SK-N-SH treated with all-trans-retinoic acid at 6 μM for 48 hours (cell line): ENCODE data around the gene MYCBP2.

ENCODE experiments used
- ATAC-seq: fragments of 200-7000 bp; cut with Tn5 transposase; 3 replicates; pipeline ENCODE4 v1.9.1; 2020; ENCODE audit warnings: mild to moderate bottlenecking, moderate library complexity
- ARNTL ChIP-seq: fragments of 450-650 bp; formaldehyde crosslinking; IDR thresholded peaks from 2 replicates; pipeline ENCODE4 v1.5.0; 2020; ENCODE audit warnings: low read depth, mild to moderate bottlenecking, moderate library complexity, borderline replicate concordance
- ESRRG ChIP-seq: fragments of 250-450 bp; sonication (Bioruptor Pico); IDR thresholded peaks from 2 replicates; pipeline ENCODE4 v1.6.1; 2021; ENCODE audit warnings: mild to moderate bottlenecking
- GLIS3 ChIP-seq: fragments of 250-450 bp; sonication (Bioruptor Pico); IDR thresholded peaks from 2 replicates; pipeline ENCODE4 v1.5.0; 2020; ENCODE audit warnings: mild to moderate bottlenecking, moderate library complexity
- ISL1 ChIP-seq: fragments of 250-450 bp; sonication (Bioruptor Pico); IDR thresholded peaks from 2 replicates; pipeline ENCODE4 v2.1.2; 2022; ENCODE audit warnings: mild to moderate bottlenecking, moderate library complexity
- OSR1 ChIP-seq: fragments of 250-450 bp; sonication (Bioruptor Pico); IDR thresholded peaks from 2 replicates; pipeline ENCODE4 v1.8.0; 2022; ENCODE audit warnings: moderate library complexity, mild to moderate bottlenecking, inconsistent platforms
- SNAI2 ChIP-seq: fragments of 250-450 bp; sonication (Bioruptor Pico); IDR thresholded peaks from 2 replicates; pipeline ENCODE4 v1.5.0; 2020; ENCODE audit warnings: mild to moderate bottlenecking, moderate library complexity
- TCF4 ChIP-seq: fragments of 250-450 bp; sonication (Bioruptor Pico); IDR thresholded peaks from 2 replicates; pipeline ENCODE4 v1.8.0; 2021; ENCODE audit warnings: mild to moderate bottlenecking, moderate library complexity, borderline replicate concordance
- TOX ChIP-seq: fragments of 250-450 bp; sonication (Bioruptor Pico); IDR thresholded peaks from 2 replicates; pipeline ENCODE4 v1.8.0; 2021; ENCODE audit warnings: mild to moderate bottlenecking, moderate library complexity, borderline replicate concordance
- ZFP3 ChIP-seq: fragments of 250-450 bp; sonication (Bioruptor Pico); IDR thresholded peaks from 2 replicates; pipeline ENCODE4 v1.5.0; 2020; ENCODE audit warnings: mild to moderate bottlenecking, moderate library complexity
- ZFP30 ChIP-seq: fragments of 450-650 bp; formaldehyde crosslinking; IDR thresholded peaks from 2 replicates; pipeline ENCODE4 v1.5.0; 2022; ENCODE audit warnings: mild to moderate bottlenecking, moderate library complexity
- ZNF70 ChIP-seq: fragments of 450-650 bp; formaldehyde crosslinking; IDR thresholded peaks from 2 replicates; pipeline ENCODE4 v1.5.0; 2020; ENCODE audit warnings: mild to moderate bottlenecking, moderate library complexity
- ZNF8 ChIP-seq: fragments of 450-650 bp; formaldehyde crosslinking; IDR thresholded peaks from 2 replicates; pipeline ENCODE4 v1.5.0; 2020; ENCODE audit warnings: mild to moderate bottlenecking, moderate library complexity
- TF ChIP-seq, protein P1 (sequence below): fragments of 250-450 bp; sonication (Bioruptor Pico); IDR thresholded peaks from 2 replicates; pipeline ENCODE4 v1.8.0; 2021; ENCODE audit warnings: low read depth, mild to moderate bottlenecking, moderate library complexity, borderline replicate concordance
- TF ChIP-seq, protein P2 (sequence below): fragments of 250-450 bp; sonication (Bioruptor Pico); IDR thresholded peaks from 2 replicates; pipeline ENCODE4 v1.8.0; 2020; ENCODE audit warnings: mild to moderate bottlenecking, moderate library complexity, borderline replicate concordance
- TF ChIP-seq, protein P3 (sequence below): fragments of 250-450 bp; sonication (Bioruptor Pico); IDR thresholded peaks from 2 replicates; pipeline ENCODE4 v1.5.1; 2021; ENCODE audit warnings: mild to moderate bottlenecking, moderate library complexity
- TF ChIP-seq, protein P4 (sequence below): fragments of 250-450 bp; sonication (Bioruptor Pico); IDR thresholded peaks from 2 replicates; pipeline ENCODE4 v1.5.0; 2020; ENCODE audit warnings: mild to moderate bottlenecking, moderate library complexity

MYCBP2 gene

DNA sequence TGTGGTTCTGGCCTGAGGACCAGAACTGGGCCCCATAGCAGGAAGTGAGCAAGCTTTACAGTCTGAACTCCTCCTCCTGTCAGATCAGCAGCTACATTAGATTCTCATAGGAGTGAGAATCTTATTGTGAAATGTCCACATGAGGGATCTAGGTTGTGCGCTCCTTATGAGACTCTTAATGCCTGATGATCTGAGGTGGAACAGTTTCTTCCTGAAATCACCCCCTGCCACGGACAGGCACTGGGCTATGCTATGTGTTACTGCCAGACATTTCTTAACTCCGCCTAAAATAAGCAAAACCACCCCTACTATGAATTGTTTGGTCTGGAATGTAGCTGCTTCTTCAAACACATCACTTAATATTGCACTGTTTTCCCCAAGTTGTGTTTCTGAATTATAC is 304.6 kb downstream of the MYCBP2 start (continued):
- TF ChIP-seq ZFP3 (no peak), ZFP30 (CRISPR knock-in tag) (no peak), TCF4 (CRISPR knock-in tag) (no peak)

DNA sequence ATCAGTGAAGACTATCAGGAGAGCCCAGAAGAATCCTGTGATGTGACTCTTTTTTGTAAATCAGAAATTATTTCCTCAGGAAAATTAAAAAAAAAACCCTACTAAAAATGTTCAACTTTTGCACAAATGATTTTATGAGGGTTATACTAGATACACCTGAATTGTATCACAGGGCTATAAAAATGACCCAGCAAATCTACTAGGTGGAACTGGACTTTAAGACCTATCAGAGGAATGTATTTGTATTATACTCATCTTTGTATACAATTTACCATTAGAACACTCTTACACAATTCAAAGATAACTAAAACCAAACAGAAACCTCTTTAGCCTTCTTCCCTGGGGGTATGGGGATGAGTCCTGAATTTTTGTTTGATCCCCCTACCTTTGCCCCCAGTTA is 307.1 kb downstream of the MYCBP2 start:
- no peak for TF ChIP-seq SNAI2 (CRISPR knock-in tag)
- no peak for TF ChIP-seq ARNTL
- TF ChIP-seq ISL1 (CRISPR knock-in tag): no peak
- no peak for TF ChIP-seq TOX
- TF ChIP-seq ZFP3: no peak
- no peak for ATAC-seq

DNA sequence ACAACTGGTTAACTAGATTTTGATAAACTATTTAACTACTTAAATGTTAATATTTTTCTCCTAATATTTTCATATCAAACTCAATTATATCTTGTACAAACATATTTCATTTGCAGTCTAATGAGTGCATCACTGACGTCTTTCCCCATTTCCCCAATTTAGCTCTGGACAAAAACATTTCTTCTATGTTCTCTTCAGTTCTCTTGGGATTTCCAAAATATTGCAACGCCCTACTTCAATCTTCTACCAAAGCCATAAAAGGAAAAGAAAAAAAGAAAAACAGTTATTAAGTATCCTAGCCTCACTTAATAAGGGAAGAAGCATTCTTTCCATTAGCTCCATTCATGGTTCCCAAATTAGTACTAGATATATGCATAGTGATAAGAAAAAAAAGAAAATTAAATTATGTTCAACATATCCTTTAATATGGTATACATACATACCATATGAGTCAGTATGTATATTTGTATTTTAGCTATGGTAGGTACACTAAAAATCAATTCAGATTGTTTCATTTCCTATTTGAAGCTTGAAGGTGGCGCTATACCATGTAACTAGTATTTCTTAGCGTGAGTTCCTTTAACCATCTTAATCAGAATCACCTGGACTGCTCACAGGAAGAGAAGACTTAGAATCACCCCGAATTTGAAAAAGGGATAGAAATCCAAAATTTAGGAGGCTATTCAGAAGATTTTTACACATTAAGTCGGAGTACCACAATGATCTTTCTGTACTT is 309.8 kb downstream of the MYCBP2 start:
- no peak for ATAC-seq
- TF ChIP-seq ZNF8 (CRISPR knock-in tag): no peak
- TF ChIP-seq, protein P1, sequence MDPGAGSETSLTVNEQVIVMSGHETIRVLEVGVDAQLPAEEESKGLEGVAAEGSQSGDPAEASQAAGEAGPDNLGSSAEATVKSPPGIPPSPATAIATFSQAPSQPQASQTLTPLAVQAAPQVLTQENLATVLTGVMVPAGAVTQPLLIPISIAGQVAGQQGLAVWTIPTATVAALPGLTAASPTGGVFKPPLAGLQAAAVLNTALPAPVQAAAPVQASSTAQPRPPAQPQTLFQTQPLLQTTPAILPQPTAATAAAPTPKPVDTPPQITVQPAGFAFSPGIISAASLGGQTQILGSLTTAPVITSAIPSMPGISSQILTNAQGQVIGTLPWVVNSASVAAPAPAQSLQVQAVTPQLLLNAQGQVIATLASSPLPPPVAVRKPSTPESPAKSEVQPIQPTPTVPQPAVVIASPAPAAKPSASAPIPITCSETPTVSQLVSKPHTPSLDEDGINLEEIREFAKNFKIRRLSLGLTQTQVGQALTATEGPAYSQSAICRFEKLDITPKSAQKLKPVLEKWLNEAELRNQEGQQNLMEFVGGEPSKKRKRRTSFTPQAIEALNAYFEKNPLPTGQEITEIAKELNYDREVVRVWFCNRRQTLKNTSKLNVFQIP: no peak
- no peak for TF ChIP-seq GLIS3 (CRISPR knock-in tag)
- no peak for TF ChIP-seq ZFP3
- TF ChIP-seq, protein P2, sequence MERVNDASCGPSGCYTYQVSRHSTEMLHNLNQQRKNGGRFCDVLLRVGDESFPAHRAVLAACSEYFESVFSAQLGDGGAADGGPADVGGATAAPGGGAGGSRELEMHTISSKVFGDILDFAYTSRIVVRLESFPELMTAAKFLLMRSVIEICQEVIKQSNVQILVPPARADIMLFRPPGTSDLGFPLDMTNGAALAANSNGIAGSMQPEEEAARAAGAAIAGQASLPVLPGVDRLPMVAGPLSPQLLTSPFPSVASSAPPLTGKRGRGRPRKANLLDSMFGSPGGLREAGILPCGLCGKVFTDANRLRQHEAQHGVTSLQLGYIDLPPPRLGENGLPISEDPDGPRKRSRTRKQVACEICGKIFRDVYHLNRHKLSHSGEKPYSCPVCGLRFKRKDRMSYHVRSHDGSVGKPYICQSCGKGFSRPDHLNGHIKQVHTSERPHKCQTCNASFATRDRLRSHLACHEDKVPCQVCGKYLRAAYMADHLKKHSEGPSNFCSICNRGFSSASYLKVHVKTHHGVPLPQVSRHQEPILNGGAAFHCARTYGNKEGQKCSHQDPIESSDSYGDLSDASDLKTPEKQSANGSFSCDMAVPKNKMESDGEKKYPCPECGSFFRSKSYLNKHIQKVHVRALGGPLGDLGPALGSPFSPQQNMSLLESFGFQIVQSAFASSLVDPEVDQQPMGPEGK (CRISPR knock-in tag): no peak
- no peak for TF ChIP-seq SNAI2 (CRISPR knock-in tag)
- TF ChIP-seq, protein P3, sequence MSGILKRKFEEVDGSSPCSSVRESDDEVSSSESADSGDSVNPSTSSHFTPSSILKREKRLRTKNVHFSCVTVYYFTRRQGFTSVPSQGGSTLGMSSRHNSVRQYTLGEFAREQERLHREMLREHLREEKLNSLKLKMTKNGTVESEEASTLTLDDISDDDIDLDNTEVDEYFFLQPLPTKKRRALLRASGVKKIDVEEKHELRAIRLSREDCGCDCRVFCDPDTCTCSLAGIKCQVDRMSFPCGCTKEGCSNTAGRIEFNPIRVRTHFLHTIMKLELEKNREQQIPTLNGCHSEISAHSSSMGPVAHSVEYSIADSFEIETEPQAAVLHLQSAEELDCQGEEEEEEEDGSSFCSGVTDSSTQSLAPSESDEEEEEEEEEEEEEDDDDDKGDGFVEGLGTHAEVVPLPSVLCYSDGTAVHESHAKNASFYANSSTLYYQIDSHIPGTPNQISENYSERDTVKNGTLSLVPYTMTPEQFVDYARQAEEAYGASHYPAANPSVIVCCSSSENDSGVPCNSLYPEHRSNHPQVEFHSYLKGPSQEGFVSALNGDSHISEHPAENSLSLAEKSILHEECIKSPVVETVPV (CRISPR knock-in tag): no peak
- TF ChIP-seq, protein P4, sequence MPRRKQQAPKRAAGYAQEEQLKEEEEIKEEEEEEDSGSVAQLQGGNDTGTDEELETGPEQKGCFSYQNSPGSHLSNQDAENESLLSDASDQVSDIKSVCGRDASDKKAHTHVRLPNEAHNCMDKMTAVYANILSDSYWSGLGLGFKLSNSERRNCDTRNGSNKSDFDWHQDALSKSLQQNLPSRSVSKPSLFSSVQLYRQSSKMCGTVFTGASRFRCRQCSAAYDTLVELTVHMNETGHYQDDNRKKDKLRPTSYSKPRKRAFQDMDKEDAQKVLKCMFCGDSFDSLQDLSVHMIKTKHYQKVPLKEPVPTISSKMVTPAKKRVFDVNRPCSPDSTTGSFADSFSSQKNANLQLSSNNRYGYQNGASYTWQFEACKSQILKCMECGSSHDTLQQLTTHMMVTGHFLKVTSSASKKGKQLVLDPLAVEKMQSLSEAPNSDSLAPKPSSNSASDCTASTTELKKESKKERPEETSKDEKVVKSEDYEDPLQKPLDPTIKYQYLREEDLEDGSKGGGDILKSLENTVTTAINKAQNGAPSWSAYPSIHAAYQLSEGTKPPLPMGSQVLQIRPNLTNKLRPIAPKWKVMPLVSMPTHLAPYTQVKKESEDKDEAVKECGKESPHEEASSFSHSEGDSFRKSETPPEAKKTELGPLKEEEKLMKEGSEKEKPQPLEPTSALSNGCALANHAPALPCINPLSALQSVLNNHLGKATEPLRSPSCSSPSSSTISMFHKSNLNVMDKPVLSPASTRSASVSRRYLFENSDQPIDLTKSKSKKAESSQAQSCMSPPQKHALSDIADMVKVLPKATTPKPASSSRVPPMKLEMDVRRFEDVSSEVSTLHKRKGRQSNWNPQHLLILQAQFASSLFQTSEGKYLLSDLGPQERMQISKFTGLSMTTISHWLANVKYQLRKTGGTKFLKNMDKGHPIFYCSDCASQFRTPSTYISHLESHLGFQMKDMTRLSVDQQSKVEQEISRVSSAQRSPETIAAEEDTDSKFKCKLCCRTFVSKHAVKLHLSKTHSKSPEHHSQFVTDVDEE (CRISPR knock-in tag): no peak
- TF ChIP-seq ESRRG (CRISPR knock-in tag): no peak
- TF ChIP-seq OSR1: no peak

DNA sequence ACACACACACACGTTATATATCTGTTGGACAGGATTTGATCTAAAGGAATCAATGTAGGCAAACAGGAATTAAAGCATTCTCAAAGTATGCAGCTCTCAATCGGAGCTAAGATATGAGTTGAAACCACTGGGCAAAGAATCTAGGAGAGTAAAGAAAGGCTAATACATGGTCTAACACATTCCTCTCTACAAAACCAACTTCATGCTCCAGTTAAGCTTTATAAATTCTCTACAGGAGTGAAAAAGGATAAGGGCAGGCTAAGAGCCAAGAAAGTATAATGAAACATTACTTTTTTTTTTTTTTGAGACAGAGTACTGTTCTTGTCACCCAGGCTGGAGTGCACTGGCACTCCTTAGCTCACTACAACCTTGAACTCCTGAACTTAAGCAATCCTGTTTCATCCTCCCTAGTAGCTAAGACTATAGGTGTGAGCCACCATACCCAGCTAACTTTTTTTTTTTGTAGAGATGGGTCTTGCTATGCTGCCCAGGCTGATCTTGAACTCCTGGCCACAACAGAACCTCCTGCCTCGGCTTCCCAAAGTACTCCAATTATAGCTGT is 310.6 kb downstream of the MYCBP2 start:
- TF ChIP-seq TOX (no peak), SNAI2 (CRISPR knock-in tag) (no peak), ISL1 (CRISPR knock-in tag) (no peak), ZNF70 (CRISPR knock-in tag) (no peak)
- TF ChIP-seq, protein P2 (CRISPR knock-in tag): no peak
- ATAC-seq: no peak
